OCI-LY1 (cell line): ENCODE measurements around the gene NPHP1.

Experiments used
- H2AFZ ChIP-seq: fragments of 200-600 bp; sonication (generic), shearing (Covaris generic); 2 replicates; pipeline ENCODE4 v1.6.0; 2014; ENCODE audit warnings: antibody characterized with exemption, mild to moderate bottlenecking, low read length
- H3F3A ChIP-seq: fragments of 200-600 bp; sonication (generic), shearing (Covaris generic); 2 replicates; pipeline ENCODE4 v1.6.0; 2014; ENCODE audit warnings: mild to moderate bottlenecking, antibody characterized with exemption, low read length, moderate library complexity; ENCODE audit not compliant: insufficient read depth
- H3K27ac ChIP-seq: fragments of 200-600 bp; sonication (generic); 2 replicates; pipeline ENCODE4 v1.5.1; 2014; ENCODE audit warnings: low read length, mixed run types, mild to moderate bottlenecking, low read depth; ENCODE audit not compliant: poor library complexity, severe bottlenecking
- H3K27me3 ChIP-seq: fragments of 200-600 bp; sonication (generic); 2 replicates; pipeline ENCODE4 v1.6.0; 2014; ENCODE audit warnings: antibody characterized with exemption, mild to moderate bottlenecking, low read length, moderate library complexity; ENCODE audit not compliant: insufficient read depth
- H3K36me3 ChIP-seq: fragments of 200-600 bp; sonication (generic); 2 replicates; pipeline ENCODE4 v1.6.1; 2014; ENCODE audit warnings: mild to moderate bottlenecking, antibody characterized with exemption, low read length, moderate library complexity, mixed read lengths; ENCODE audit not compliant: insufficient read depth
- H3K4me1 ChIP-seq: fragments of 200-600 bp; sonication (generic); 2 replicates; pipeline ENCODE4 v1.5.1; 2014; ENCODE audit warnings: mild to moderate bottlenecking, low read length, moderate library complexity; ENCODE audit not compliant: insufficient read depth, severe bottlenecking
- H3K4me2 ChIP-seq: fragments of 200-600 bp; sonication (generic), shearing (Covaris generic); 2 replicates; pipeline ENCODE4 v1.6.1; 2014; ENCODE audit warnings: low read length
- H3K4me3 ChIP-seq: fragments of 200-600 bp; sonication (generic); 2 replicates; pipeline ENCODE4 v1.5.1; 2014; ENCODE audit warnings: low read length, low read depth, mild to moderate bottlenecking, mixed read lengths; ENCODE audit not compliant: poor library complexity, severe bottlenecking
- H3K79me2 ChIP-seq: fragments of 200-600 bp; shearing (Covaris generic); 2 replicates; pipeline ENCODE4 v1.6.1; 2016; ENCODE audit warnings: mixed run types, low read length, mixed read lengths; ENCODE audit not compliant: insufficient read depth
- H3K9ac ChIP-seq: fragments of 200-600 bp; sonication (generic), shearing (Covaris generic); 2 replicates; pipeline ENCODE4 v1.6.1; 2014; ENCODE audit warnings: mild to moderate bottlenecking, low read length, mixed read lengths
- H3K9me2 ChIP-seq: fragments of 200-600 bp; sonication (generic), shearing (Covaris generic); 2 replicates; pipeline ENCODE4 v1.6.1; 2014; ENCODE audit warnings: low read depth, mild to moderate bottlenecking, low read length, mixed read lengths
- H3K9me3 ChIP-seq: fragments of 200-600 bp; shearing (Covaris generic); 2 replicates; pipeline ENCODE4 v1.6.1; 2014; ENCODE audit warnings: low read length, mixed read lengths
- H4K20me1 ChIP-seq: fragments of 200-600 bp; sonication (generic), shearing (Covaris generic); 2 replicates; pipeline ENCODE4 v1.6.0; 2016; ENCODE audit warnings: mild to moderate bottlenecking, low read length; ENCODE audit not compliant: insufficient read depth
- EZH2 ChIP-seq: fragments of 200-600 bp; sonication (generic), shearing (Covaris generic); IDR thresholded peaks from 2 replicates; pipeline ENCODE4 v1.8.0; 2017; ENCODE audit warnings: borderline replicate concordance, mixed run types, mild to moderate bottlenecking, antibody characterized with exemption, low read length, moderate library complexity, mixed read lengths
- TF ChIP-seq, protein P1 (sequence below): fragments of 200-600 bp; sonication (generic), shearing (Covaris generic); IDR thresholded peaks from 2 replicates; pipeline ENCODE4 v1.5.1; 2017; ENCODE audit warnings: mild to moderate bottlenecking, antibody characterized with exemption, low read length, moderate library complexity, mixed read lengths

NPHP1 gene

GRCh38 chr2:110182449-110182848 is 22.4 kb downstream of the NPHP1 start:
- no peak overlapping the region for H2AFZ ChIP-seq
- no peaks in the 10 kb centered on the region for H3F3A ChIP-seq
- H4K20me1 ChIP-seq = no peaks in the 10 kb centered on the region
- H3K9me3 ChIP-seq = no peaks in the 10 kb centered on the region
- H3K27me3 ChIP-seq = no peaks in the 10 kb centered on the region
- no peaks in the 10 kb centered on the region for H3K4me1 ChIP-seq
- no peak overlapping the region for H3K4me2 ChIP-seq
- no peaks in the 10 kb centered on the region for H3K79me2 ChIP-seq
- no peaks in the 10 kb centered on the region for H3K9me2 ChIP-seq
- H3K27ac ChIP-seq = no peak overlapping the region
- no peak overlapping the region for H3K4me3 ChIP-seq
- no peaks in the 10 kb centered on the region for H3K36me3 ChIP-seq
- no peak overlapping the region for H3K9ac ChIP-seq
- TF ChIP-seq EZH2 = no peak
- TF ChIP-seq, protein P1, sequence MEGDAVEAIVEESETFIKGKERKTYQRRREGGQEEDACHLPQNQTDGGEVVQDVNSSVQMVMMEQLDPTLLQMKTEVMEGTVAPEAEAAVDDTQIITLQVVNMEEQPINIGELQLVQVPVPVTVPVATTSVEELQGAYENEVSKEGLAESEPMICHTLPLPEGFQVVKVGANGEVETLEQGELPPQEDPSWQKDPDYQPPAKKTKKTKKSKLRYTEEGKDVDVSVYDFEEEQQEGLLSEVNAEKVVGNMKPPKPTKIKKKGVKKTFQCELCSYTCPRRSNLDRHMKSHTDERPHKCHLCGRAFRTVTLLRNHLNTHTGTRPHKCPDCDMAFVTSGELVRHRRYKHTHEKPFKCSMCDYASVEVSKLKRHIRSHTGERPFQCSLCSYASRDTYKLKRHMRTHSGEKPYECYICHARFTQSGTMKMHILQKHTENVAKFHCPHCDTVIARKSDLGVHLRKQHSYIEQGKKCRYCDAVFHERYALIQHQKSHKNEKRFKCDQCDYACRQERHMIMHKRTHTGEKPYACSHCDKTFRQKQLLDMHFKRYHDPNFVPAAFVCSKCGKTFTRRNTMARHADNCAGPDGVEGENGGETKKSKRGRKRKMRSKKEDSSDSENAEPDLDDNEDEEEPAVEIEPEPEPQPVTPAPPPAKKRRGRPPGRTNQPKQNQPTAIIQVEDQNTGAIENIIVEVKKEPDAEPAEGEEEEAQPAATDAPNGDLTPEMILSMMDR = no peak

GRCh38 chr2:110180036-110180435 is 24.8 kb downstream of the NPHP1 start:
- Histone ChIP-seq H3K9ac (no peak overlapping the region), H3K9me3 (no peaks in the 10 kb centered on the region), H3K79me2 (no peaks in the 10 kb centered on the region), H2AFZ (no peak overlapping the region), H3K27ac (no peak overlapping the region), H3K27me3 (no peaks in the 10 kb centered on the region), H3K9me2 (no peaks in the 10 kb centered on the region), H3K4me2 (no peak overlapping the region), H4K20me1 (no peaks in the 10 kb centered on the region), H3K4me1 (no peaks in the 10 kb centered on the region), H3F3A (no peaks in the 10 kb centered on the region), H3K36me3 (no peaks in the 10 kb centered on the region), H3K4me3 (no peak overlapping the region)
- TF ChIP-seq, protein P1 = no peak
- TF ChIP-seq EZH2 = no peak

- Histone ChIP-seq H3K9ac (no peak overlapping the region), H3K79me2 (no peaks in the 10 kb centered on the region), H3K9me2 (no peaks in the 10 kb centered on the region), H2AFZ (no peak overlapping the region), H3K27ac (no peak overlapping the region), H3K36me3 (no peaks in the 10 kb centered on the region), H3K4me1 (no peaks in the 10 kb centered on the region), H3K4me2 (no peak overlapping the region), H3K9me3 (no peaks in the 10 kb centered on the region), H3F3A (no peaks in the 10 kb centered on the region), H3K4me3 (no peak overlapping the region), H3K27me3 (no peaks in the 10 kb centered on the region), H4K20me1 (no peaks in the 10 kb centered on the region)
- TF ChIP-seq EZH2 = no peak
- TF ChIP-seq, protein P1 = no peak
Observed at GRCh38 chr2:110173523-110173922, 31.3 kb downstream of the NPHP1 start.
